NCI-H1048 (cell line): ENCODE results near the gene PTPRN2.

Source experiments
- DNase-seq: peaks from one replicate; lab custom pipeline; 2025; lab: John Stamatoyannopoulos, UW

Gene PTPRN2

DNA sequence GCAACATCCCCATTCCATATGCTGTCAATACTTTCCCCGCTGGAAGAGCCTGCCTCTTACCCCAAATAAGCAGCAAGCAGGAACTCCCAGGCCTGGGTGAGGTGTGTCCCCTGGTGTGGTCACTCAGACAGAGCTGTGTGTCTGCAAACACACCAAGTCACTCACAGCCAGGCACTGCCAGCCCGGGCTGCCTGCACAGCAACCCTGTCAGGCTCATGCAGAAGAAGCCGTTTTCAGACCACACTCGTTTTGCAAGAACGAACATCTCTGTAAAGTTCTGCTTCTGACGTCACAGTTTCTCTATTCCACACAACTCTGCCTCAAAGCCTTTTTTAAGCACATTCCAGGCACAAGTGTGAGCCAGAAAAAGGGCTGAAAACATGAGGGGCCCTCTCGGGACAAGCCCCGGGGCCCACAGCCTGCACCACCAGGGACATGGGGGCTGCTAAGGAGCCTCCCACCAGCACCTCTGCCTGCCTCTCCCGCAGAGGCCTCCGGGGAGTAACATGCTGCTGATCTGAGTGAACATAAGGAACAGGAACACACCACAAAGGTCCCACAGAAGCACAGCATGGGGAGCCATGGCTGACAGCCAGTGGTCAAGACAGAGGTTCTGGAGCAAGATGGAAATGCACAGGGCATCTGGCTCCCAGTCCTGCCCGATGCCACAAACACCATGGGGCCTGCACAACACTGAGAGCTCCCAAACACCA, 11.4 kb downstream of the PTPRN2 start:
- no peak for DNase-seq

DNA sequence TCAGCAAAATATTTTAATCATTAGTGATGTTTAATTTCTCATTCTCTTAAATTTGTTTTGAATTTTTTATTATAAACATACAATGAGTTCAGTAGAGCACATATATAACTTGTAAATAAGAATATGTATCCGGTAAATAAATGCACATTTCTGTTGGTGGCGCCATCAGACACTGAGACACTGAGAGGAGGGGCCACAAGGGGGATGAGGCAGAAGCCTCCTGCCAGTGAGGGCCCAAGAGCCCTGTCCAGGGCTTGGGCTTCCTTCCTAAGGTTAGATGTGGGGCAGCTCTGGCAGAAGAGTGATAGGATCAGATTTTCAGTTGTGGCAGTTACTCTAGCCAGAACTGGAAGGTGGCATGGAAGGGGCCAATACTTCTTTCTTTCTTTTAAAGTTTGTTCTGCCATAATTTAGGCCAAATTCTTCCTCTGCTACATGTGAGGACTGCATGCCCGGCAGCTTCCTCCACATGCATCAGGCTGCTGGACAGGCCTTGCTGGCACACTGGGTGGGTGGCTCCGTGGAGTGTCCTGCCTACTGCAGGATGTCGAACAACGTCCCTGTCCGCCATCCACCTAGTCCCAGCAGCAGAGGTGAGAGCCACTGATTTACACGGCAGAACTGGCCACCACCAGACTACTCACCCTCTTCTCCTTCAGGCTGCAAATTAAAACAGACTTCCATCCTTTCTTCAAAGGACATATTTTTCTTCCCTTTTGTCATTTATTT, 13.2 kb downstream of the PTPRN2 start:
- DNase-seq: no peak

DNA sequence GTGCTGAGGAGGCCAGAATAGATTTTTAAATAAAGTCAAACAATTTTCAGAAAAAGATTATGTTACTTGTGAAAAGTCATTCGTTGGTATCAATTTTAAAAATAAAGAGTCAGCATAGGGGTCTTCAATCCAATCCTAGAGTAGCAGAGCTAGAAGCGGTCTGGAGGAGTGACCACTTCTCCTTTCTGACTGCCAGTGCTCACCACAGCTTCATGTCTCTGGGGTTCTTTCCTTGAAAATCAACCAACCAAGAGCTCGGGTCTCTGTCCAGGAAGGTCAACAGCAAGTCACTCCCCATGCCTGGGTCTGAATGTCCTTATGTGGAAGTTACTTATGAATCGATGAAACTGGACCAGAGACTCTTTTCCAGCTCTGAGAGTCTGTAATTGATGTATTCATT, 14.3 kb downstream of the PTPRN2 start:
- no peak for DNase-seq

DNA sequence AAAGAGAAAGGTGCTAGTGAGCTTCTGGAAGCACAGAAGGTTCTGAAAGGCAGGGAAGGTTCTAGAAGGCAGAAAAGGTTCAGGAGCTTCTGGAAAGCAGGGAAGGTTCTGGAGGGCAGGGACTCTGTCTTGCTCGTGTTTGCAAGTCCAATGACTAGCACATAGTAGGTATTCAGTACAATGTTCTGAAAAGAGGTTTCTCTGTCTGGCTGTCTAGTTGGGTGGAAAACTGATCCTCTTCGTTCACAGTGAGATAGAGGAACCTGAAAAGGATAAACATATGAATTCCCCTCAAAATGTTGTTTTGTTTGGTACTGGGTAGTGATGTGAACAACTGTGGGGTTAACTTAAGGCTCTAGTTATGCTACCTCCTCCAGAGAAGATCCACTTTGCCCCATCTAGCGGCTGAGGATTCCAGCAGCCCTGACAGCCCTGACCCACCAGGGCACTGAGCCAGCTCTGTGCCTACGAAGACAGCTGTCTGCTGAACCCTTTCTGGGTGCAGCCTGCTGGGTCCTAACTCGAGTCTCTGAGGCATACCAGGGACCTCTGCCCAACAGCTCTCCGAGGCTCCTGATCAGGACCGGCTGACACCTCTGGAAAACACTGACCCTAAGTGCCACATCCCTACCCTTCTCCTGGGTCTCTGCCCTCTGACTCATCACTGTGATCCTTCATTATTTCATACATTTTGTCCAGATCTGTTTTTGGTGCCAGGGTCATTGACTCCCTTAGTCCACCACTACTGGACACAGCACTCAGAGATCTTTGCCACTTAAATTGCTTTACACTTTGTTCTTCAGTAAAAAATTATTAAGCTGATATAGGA, 15.4 kb downstream of the PTPRN2 start:
- DNase-seq: no peak

DNA sequence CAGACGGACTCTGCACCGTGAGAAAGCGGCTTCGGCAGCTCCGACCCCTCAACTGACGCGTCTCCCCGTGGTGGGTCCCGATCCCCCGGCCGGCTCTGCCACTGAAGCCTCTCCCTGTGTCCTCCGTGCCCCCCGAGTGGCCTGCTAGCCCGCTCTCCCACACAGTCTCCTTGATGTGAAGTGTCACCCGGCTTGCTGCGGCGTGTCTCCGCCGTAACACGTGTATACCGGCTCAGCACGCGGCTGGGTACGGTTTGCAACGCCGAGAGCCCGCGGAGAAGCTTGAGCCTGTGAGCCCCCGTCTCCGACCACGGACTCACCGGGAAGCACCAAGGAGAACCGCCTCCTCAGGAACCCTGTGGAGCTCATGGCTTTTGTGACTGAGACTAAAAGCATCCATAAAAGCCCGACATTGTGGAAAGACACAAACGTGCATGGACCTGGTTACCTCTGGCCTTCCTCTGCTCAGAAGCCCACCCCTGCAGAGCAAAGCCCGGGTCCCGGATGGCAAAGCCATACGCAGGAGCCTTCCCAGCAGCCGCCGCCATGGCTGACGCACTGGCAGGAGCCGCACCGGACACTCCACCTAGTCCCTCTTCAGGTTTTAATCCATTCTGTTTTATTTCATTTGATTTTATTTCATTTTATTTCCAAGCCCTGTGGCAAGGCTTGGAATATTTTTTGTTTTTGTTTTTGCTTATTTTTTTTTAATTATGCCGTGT, 17.0 kb downstream of the PTPRN2 start:
- no peak for DNase-seq

DNA sequence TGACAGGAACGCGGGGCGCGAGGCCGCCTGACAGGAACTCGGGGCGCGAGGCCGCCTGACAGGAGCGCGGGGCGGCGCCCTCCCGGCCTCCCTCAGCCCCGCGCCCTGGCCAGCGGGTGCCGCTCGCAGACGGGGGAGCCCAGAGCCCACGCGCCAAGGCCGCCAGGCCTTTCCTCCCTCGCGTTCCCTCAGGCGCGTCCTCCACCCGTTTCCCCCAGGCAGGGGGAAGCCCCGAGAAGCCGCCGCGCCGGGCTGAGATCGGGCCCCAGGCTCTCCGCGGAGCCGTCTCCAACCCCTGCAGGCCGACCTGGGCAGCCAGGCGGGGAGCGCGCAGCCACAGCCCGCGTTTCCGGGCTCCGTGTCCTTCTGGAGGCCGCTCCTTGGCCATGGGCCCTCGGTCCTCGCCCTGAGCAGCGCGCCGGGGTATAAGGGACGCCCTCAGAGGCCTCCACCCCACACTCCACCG, 17.7 kb downstream of the PTPRN2 start:
- DNase-seq: no peak

DNA sequence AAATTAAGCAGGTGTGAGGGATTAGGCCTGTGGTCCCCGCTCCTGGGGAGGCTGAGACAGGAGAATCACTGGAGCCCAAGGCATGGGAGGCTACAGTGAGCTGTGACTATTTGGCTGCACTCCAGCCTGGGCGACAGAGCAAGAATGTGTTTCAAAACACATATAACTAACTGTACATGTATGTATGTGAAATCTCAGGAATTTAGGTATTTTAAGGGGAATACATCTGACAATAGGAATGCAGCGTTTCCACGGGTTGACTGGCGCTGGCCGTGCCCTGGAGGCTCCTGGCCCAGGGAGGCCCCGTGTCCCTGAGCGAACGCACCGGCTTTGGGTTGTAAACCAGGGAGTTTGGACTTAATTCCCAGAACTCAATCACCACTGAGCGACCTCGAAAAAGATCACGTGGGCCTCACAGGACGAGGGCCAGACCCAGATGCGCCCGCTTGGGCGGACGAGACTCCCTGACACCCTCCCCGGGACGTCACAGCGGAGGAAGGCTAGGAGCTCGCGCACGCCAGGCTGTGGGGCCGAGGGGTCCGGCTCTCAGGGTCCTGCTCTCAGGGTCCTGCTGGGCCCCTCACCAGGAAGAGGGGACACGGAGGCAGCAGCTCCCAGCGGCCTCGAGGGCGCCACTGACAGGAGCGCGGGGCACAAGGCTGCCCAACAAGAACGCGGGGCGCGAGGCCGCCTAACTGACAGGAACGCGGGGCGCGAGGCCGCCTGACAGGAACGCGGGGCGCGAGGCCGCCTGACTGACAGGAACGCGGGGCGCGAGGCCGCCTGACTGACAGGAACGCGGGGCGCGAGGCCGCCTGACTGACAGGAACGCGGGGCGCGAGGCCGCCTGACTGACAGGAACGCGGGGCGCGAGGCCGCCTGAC, 18.4 kb downstream of the PTPRN2 start:
- DNase-seq: no peak

DNA sequence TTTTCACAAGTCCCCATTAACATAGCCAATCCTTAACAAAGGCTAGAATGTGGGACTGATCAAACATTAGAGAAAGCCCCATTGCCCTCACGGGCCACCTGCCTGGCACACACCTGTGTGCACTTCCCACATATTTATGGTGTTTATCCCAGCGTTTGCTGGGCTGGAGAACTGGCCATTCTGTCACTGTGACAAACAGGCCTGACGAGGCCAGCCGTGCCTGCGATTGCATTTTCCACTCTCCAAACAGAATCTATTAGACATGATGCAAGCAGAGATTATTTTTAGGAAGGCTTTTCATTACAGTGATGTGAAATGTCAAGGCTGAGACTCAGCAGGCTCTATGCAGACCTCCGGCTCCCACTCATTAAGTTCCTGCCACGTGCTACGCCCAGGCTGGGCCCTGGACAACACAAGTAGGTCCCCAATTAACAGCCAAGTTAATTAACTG, 20.4 kb downstream of the PTPRN2 start:
- DNase-seq: no peak

DNA sequence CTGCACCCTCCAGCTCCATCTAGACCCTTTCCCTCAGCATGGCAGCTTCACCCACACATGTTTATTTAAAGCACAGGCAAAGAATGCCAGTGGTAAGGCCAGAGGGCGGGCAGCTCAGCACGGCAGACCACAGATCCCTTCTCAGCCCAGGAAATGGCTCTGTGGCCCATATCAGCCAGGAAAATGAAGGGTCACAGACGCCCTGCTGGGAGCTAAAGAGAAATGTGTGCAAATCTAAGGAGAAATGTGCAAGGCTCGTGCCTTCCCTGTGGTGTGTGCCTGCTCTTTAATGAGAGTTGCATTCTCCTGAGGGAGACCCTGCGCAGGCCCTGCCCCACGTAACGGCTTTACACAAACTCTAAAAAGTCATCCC, 23.0 kb downstream of the PTPRN2 start:
- no peak for DNase-seq

DNA sequence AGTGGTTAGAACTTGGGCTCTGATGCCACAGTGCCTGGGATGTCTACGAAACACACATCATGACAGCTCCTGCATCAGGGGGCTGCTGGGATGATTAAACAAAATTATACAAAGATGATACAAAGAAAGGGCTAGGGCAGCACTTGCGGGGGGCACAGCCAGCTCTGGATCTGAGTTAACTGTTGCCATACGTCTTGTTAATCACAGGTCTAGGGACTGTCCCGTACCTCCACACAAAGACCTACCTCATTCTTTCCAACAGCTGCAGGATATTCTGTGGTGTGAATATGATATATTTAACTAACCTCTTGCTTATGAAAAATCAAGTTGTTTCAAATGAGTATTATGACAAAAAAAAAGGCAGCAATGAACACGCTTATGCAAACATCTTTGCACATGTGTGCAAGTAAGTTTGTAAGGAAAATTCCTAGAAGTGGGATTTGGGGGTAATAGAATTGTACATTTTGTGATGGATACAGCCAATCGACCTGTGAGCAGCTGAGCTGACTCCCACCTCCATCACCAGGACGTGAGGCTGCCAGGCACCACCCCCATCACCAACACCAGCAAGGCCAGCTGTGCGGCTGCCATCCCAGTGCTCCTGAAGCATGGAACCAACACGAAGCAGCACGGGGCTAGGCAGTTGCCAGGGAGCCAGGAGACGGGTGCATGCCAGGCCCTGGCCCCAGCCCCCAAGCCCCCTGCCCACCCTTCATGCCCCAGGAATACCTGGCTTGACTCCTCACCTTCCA, 23.5 kb downstream of the PTPRN2 start:
- no peak for DNase-seq

DNA sequence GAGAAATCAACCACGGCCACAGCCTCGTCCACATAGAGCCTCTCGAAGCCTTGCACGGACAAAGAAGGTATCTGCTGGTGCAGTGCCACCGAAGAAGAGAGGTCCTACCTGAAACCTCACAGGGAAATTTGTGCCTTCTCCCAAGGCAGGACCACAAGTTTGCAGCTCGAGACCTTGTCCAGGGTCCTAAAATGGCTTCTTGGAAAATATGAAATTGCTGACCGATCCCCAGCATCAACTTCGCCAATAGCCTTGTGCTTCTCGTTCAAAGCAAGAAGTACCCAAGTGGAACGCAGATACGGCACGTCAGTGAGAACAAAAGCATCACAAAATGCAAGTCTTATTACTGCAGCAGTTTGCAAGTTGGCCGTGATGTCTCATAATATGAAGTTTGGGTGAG, 24.6 kb downstream of the PTPRN2 start:
- no peak for DNase-seq

DNA sequence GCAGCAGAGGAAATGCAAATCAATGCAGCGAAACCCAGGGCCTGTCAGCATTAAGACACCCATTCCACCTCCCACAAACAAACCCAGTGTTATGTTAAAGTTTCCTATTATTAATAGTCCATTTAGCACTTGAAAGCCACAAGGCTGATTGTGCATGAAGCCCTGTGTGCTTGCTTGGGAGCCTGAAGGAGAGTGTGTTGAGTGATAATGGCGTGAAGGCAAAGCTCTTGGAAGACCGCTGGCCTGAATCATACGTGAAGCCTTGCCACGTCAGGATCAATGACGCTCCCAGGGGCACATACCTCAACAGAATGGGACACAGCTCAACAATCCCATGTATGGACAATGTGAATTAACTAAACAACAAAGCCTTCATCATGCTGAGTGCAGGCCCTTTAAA, 25.1 kb downstream of the PTPRN2 start:
- DNase-seq: no peak

DNA sequence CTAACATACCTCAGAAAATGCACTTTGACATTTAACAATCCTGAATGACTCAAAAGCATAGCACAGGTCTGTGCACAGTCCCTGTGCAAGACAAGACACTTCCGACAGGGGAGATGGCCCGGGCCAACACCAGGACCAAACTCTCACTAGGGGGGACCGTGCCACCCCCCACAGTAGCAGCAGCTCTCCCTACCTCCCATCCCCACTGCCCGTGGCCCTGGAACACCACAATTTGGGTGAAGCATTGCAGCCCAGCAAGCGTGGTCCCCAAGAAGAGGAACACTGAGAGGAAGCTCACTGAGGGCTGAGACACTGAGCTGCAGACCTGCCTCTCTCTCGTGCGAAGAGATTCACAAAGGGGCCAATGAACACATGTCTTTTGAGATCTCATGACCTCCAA, 26.0 kb downstream of the PTPRN2 start:
- no peak for DNase-seq

DNA sequence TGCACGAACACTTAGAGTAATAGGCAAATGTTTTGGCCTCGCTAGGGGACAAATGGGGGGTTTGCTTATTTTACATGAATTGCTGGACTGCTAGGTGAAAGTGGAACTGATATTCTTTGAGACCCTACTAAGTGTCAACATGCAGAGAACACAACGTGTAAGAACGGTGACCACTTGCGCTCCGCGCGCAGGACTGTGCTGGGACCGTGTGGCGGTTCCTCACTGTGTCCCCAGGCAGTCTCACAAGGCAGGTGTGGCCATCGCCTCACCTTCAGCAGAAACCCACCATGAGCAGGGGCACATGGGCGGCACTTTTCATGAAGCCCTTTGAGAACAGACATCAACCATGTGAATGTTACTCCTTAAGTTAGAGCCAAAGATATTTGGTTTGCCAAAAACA, 27.2 kb downstream of the PTPRN2 start:
- no peak for DNase-seq

DNA sequence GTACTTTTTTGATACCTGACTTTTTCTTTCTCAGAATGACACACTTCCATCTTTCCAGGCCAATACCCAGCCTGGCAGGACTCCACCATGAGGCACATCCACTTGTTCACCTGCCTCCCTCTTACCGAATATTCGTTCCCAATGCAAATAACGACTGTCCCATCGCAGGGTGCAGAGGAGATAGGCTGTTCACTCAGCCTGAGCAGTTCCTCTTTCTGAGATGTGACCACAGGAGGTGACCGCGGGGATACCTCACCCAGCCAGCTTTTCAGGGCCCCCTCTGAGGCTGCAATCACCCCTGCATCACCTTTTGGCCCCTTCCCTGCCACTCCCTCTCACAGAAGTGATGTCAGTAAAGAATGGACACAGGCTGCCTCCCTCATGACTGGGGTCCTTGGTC, 28.3 kb downstream of the PTPRN2 start:
- DNase-seq: no peak

DNA sequence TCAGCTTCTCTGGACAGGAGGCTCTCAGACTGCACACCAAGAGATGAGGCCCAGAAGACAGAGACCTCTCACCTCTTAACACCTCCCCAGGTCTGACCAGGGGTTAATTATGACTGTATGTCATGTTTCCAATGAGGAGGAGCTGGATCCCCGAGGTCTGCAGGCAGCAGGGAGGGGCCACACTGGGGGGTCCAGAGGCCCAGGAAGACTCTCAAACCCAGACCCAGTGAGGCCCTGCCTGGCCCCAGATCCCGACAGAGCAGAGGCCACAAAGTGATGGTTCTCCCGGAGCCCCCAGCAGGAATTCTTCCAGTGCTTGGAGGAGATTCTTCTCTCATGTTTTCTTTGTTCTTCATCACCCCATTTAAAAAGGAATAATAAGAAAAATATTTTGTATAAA, 28.8 kb downstream of the PTPRN2 start:
- no peak for DNase-seq

DNA sequence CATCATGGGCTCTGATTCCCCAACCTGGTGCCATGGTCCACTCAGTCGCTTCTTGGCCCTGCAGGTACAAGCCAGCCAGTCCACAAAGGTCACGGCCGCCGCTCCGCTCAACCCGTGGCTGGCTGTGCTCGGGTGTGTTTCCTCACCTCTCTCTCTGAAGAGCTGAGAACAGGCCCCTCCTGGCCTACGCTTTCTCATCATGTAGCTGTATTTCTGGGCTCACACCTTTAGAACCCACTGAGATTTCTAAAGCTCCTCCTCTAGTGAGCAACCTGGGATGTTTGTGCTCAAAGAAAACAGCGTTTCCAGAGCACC, 30.2 kb downstream of the PTPRN2 start:
- no peak for DNase-seq

DNA sequence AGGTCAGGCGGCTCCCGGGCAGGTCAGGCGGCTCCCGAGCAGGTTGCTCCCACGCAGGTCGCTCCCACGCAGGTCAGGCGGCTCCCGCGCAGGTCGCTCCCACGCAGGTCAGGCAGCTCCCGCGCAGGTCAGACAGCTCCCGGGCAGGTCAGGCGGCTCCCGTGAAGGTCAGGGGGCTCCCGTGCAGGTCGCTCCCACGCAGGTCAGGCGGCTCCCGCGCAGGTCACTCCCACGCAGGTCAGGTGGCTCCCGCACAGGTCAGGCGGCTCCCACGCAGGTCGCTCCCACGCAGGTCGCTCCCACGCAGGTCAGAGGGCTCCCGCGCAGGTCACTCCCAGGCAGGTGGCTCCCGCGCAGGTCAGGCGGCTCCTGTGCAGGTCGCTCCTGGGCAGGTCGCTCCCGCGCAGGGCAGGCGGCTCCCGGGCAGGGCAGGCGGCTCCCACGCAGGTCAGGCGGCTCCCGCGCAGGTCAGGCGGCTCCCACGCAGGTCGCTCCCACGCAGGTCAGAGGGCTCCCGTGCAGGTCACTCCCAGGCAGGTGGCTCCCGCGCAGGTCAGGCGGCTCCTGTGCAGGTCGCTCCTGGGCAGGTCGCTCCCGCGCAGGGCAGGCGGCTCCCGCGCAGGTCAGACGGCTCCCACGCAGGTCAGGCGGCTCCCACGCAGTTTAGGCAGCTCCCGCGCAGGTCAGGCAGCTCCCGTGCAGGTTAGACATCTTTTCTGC, 30.7 kb downstream of the PTPRN2 start:
- DNase-seq: no peak

DNA sequence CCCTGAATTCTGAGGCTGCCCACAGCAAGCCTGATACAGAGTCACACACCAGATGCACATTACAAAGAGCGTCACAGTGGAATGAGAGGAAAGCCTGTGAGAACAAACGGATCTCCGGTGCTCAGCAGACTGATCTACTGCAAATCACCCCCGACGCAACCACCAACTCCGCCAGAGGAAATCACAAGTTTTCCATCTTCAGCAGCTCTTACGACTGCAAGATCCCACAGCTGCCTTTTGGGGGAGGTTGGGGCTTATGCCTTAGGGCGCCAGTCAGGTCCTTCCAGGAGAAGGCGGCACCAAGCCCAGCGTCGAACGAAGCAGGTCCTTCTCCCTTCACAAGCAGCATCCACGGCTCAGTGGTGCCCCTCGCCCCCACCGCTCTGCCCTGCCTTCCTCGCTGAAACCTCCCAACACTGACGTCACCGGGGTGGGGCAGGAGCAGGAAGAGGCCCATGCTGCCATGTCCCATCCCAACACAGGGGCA, 32.5 kb downstream of the PTPRN2 start:
- no peak for DNase-seq
